ENCODE measurements around the gene AKAP7.
"Not testable (repeated sequence)": the region's sequence is repeated elsewhere in the genome, so short reads cannot be mapped to it uniquely, and the experiment has no call there.

AKAP7 gene

DNA sequence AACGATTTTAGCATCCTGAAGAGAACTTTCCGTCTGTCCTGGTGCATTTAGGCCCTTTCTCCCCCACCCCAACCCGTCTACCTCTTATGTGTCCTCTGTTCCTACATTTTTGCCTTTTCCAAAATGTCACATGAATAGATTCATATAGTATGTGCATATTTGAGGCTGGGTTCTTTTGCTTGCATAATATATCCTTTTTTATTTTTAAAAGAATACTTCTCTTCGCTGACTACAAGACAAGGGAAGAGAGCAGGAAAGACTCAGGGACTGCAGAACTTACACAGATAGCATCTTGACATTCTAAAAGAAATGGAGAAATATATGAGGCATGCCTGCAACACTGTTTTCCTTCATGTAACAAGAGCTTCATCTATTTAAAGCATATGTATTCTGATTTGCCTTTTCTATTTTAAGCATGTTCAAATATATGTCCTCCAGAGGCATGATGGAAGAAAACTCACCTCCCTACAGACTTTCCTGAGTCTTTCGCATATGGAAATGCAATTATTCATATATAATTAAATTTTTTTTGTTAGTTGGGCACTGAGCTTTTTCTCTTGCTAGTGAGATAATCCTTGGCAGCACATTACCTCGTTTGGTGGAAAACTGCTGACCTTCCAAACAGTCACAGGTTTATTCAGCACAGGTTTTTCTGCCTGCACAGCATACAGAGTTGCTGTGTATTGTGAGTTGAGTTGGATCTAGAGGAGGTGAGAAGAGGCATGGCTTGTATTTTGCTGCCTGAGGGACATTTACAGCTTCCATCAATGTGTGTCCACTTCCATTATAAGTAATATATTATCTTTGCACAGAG is 170.0 kb downstream of the AKAP7 start:
- no peak for DNase-seq

DNA sequence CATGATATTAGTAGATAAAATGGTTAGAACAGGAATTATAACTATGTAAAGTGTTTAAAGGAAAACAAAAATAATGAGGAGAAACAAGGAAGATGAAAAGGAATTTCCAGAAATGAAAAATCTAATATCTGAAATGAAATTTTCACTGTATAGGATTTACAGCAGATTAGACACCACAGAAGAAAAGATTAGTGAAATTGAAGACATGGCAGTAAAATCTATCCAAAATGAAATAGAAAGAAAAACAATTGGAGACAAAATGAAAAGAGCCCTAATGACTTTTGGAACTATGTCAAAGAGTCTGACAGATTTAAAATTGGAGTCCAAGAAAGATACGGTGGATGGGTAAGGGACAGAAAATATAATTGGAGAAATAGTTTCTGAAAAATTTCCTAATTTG is 174.2 kb downstream of the AKAP7 start:
- no peak for DNase-seq

DNA sequence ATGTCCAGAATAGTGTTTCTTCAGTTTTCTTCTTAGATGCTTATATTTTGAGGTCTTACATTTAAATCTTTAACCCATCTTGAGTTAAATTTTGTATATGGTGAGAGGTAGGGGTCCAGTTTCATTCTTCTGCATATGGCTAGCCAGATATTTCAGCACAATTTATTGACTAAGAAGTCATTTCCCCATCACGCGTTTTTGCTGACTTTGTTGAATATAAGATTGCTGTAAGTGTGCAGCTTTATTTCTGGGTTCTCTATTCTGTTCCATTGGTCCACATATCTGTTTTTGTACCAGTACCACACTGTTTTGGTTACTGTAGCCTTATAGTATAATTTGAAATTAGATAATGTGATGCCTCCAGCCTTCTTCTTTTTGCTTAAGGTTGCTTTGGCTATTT is 179.6 kb downstream of the AKAP7 start:
- DNase-seq = no peak

DNA sequence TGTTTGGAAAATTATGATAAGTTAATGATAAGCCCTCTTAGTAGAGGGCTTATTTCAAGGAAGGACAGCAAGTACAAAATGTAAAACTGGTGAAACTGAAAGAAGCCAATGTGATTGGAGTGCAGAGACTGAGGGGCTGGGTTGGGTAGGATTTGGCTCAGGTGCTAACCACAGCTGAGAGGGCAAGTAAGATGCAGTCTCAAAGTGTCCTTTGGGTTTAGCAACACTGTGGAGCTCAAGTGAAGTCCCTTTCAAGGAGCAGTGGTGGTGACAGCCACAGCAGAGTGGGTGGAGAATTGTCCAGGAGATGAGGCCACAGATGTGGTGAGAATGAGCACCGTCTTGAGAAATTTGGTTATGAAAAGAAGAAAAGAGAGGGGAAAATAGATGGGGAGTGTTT is 181.4 kb downstream of the AKAP7 start:
- no peak for DNase-seq

DNA sequence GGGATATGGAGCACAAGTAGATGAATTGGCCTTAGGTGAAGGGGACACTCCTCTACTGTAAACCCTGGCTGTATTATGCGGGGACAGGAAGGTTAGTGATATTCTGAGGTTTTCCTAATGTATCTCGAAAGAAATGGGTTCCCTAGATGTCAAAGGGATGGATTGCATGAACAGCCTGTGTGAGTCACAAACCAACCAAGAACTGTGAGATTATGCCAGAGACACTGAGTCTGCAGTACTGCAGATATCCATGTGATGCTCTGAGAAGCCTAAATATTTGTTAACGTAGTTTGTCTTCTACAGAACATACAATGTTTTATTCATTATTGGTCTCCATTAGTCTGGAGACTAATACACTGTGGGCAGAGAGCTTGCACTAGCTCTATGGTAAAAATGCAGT is 182.2 kb downstream of the AKAP7 start:
- no peak for DNase-seq

DNA sequence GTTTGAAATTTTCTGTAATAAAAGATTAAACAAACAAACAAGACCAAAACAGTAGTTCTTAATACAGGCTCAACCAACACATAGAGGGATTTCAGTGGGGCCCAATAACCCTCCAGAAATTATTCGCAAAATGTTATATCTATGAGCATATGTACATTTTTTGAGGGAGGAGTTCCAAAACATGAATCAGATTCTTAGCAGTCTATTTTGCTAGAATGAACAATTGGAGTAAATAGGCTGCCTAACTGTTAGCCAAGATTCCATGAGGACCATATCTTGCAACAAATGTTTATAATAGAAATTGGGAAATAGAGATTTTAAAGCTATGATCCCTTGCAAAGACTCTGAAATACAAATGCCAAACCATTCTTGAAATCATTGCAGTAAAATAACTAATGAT is 186.3 kb downstream of the AKAP7 start:
- DNase-seq = no peak

DNA sequence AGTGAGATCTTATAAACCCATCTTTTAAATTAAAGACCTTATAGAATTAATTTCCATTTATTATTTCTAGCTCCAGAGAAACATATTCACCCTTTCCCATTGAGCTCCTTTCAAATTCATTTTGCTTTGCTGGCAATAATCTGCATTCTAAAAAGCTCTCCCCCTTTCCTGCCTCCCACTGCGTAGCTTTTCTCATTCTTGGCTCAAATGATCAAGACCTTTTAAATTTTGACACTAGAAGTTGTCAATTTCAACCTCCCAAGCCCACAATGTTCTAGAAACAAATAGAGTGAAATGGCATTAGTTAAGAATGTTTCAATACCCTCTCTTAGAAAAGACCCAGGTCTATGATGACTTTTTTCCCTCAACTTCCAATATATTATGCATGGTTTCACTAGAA is 186.9 kb downstream of the AKAP7 start:
- DNase-seq = no peak

DNA sequence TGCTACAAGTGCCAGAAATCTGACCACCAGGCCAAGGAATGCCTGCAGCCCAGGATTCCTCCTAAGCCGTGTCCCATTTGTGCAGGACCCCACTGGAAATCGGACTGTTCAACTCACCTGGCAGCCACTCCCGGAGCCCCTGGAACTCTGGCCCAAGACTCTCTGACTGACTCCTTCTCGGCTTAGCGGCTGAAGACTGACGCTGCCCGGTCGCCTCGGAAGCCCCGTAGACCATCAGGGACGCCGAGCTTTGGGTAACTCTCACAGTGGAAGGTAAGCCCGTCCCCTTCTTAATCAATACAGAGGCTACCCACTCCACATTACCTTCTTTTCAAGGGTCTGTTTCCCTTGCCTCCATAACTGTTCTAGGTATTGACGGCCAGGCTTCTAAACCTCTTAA is 190.4 kb downstream of the AKAP7 start:
- DNase-seq = not testable (repeated sequence)

DNA sequence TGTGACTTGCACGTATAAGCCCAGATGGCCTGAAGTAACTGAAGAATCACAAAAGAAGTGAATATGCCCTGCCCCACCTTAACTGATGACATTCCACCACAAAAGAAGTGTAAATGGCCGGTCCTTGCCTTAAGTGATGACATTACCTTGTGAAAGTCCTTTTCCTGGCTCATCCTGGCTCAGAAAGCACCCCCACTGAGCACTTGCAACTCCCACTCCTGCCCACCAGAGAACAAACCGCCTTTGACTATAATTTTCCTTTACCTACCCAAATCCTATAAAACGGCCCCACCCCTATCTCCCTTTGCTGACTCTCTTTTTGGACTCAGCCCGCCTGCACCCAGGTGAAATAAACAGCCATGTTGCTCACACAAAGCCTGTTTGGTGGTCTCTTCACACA is 193.5 kb downstream of the AKAP7 start:
- DNase-seq = not testable (repeated sequence)

DNA sequence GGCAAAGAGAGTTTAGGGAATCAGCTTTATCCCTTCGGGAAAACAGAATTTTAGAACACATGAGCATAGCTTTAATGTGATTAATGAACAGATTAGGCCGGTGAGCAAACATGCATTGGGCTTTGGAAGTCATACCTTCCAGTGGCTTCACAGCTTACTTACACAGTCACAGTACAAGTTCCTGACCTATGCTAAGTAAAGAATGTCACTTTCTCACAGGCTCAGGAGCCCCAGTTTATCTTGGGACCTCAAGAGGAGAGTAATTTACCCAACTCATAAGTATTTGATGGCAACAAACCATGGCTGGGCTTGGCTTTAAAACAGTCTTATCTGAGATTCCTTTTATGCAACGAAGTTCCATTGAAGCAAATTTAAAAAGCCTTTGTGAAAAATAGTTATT is 195.9 kb downstream of the AKAP7 start:
- no peak for DNase-seq

DNA sequence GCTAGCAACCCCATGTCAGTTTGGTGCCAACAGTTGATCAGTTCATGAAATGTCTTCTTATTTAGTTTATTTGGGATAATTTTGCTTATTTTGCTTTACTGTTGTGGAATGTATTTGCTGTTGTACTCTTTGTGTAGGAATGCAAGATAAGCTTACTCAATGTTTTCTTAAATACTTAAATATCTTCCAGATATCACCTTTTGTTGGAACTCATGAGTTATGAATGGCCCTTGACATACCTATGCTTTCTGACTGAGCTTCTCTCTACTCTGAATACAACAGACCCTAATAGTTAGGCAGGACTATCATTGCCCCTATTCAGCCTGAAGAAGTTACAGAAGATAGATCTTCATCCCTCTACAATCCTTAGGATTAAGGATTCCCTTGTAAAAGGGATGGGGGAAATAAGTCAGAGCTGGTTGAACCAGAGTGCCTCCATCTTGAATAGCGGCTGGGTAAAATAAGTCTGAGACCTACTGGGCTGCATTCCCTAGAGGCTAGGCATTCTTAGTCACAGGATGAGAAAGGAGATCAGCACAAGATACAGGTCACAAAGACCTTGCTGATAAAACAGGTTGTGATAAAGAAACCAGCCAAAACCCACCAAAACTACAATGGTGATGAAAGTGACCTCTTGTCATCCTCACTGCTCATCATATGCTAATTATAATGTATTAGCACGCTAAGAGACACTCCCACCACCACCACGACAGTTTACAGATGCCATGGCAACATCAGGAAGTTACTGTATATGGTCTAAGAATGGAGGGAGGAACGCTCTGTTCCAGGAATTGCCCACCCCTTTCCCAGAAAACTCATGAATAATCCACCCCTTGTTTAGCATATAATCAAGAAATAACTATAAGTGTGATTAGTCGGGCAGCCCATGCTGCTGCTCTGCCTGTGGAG is 196.9 kb downstream of the AKAP7 start:
- DNase-seq = no peak
